HepG2 (cell line): Measurements from ENCODE around the gene GALR2. TPM values are rescaled to one million over a fixed set of nuclear protein-coding genes. Genes with fewer than 3 reads are reported as not detected.
A peak's percentile ranks its signal among the peaks of the same experiment; 100 is the strongest.

Experiments
- ARNT ChIP-seq: fragments of 450-650 bp; IDR thresholded peaks from 2 replicates; pipeline ENCODE4 v1.6.1; 2017
- ARNTL ChIP-seq: sonication (generic); formaldehyde crosslinking; IDR thresholded peaks from 2 replicates; pipeline ENCODE4 v1.4.0; 2020; ENCODE audit warnings: mild to moderate bottlenecking, missing genetic modification reagents
- ATF6 ChIP-seq: sonication (generic); formaldehyde crosslinking; conservative IDR thresholded peaks from 2 replicates; pipeline ENCODE4 v1.4.0; 2020; ENCODE audit warnings: missing genetic modification reagents
- ATF7-NPFF ChIP-seq: sonication (generic); formaldehyde crosslinking; IDR thresholded peaks from 2 replicates; pipeline ENCODE4 v1.8.1; 2023; ENCODE audit warnings: mild to moderate bottlenecking, low read depth, missing genetic modification reagents, moderate library complexity
- BATF2 ChIP-seq: sonication (generic); formaldehyde crosslinking; IDR thresholded peaks from 2 replicates; pipeline ENCODE4 v1.8.0; 2022; ENCODE audit warnings: mild to moderate bottlenecking, missing genetic modification reagents, moderate library complexity
- BCL6 ChIP-seq: IDR thresholded peaks from 2 replicates; pipeline ENCODE4 v1.6.1; 2016; ENCODE audit warnings: missing genetic modification reagents, missing compliant biosample characterization
- FOXJ3 ChIP-seq: sonication (generic); formaldehyde crosslinking; IDR thresholded peaks from 2 replicates; pipeline ENCODE4 v1.4.0; 2020; ENCODE audit warnings: missing genetic modification reagents, mild to moderate bottlenecking, borderline replicate concordance
- FOXK2 ChIP-seq: fragments of 450-650 bp; IDR thresholded peaks from 2 replicates; pipeline ENCODE4 v1.6.1; 2016
- ISX ChIP-seq: sonication (generic); formaldehyde crosslinking; conservative IDR thresholded peaks from 2 replicates; pipeline ENCODE4 v1.5.0; 2020; ENCODE audit warnings: missing genetic modification reagents
- JUNB ChIP-seq: sonication (generic); formaldehyde crosslinking; IDR thresholded peaks from 2 replicates; pipeline ENCODE4 v1.8.0; 2022; ENCODE audit warnings: missing genetic modification reagents, mild to moderate bottlenecking, borderline replicate concordance
- KDM2A ChIP-seq: sonication (generic); formaldehyde crosslinking; IDR thresholded peaks from 2 replicates; pipeline ENCODE4 v1.4.0; 2020; ENCODE audit warnings: low read depth, missing genetic modification reagents, borderline replicate concordance
- KLF11 ChIP-seq: IDR thresholded peaks from 2 replicates; pipeline ENCODE4 v1.6.1; 2016; ENCODE audit warnings: missing compliant biosample characterization
- MEF2D ChIP-seq: sonication (generic); formaldehyde crosslinking; IDR thresholded peaks from 2 replicates; pipeline ENCODE4 v1.5.1; 2020; ENCODE audit warnings: mild to moderate bottlenecking, missing genetic modification reagents
- NKX3-1 ChIP-seq: sonication (generic); formaldehyde crosslinking; IDR thresholded peaks from 2 replicates; pipeline ENCODE4 v1.5.0; 2020; ENCODE audit warnings: missing genetic modification reagents
- POLR2A ChIP-seq, 2 experiments: IDR thresholded peaks; 2 replicates each; pipeline ENCODE4 v1.6.1; 2011; ENCODE audit warnings: low read depth in 2 of 2, low read length in 2 of 2, mild to moderate bottlenecking in 1 of 2, moderate library complexity in 1 of 2; ENCODE audit not compliant: insufficient read depth in 1 of 2
- RBM22 ChIP-seq: fragments of 200-400 bp; formaldehyde crosslinking; optimal IDR thresholded peaks from 2 replicates; pipeline ENCODE3; 2017; ENCODE audit warnings: mild to moderate bottlenecking, low read length, moderate library complexity
- SIN3A ChIP-seq: IDR thresholded peaks from 2 replicates; pipeline ENCODE4 v1.6.1; 2011; ENCODE audit warnings: low read depth, mild to moderate bottlenecking, control low read depth, low read length, borderline replicate concordance
- TEF ChIP-seq: sonication (generic); formaldehyde crosslinking; IDR thresholded peaks from 2 replicates; pipeline ENCODE4 v1.5.0; 2020; ENCODE audit warnings: missing genetic modification reagents
- THAP7 ChIP-seq: sonication (generic); formaldehyde crosslinking; IDR thresholded peaks from 2 replicates; pipeline ENCODE4 v1.8.1; 2023; ENCODE audit warnings: mild to moderate bottlenecking, missing genetic modification reagents
- TRAFD1 ChIP-seq: sonication (generic); formaldehyde crosslinking; IDR thresholded peaks from 2 replicates; pipeline ENCODE4 v1.5.1; 2020; ENCODE audit warnings: missing genetic modification reagents, mild to moderate bottlenecking, borderline replicate concordance
- ZFP90 ChIP-seq: sonication (generic); formaldehyde crosslinking; IDR thresholded peaks from 2 replicates; pipeline ENCODE4 v1.8.0; 2022; ENCODE audit warnings: missing genetic modification reagents, mild to moderate bottlenecking, inconsistent platforms, borderline replicate concordance
- ZFY ChIP-seq: sonication (generic); formaldehyde crosslinking; IDR thresholded peaks from 2 replicates; pipeline ENCODE4 v1.4.0; 2020; ENCODE audit warnings: missing genetic modification reagents
- ZNF230 ChIP-seq: sonication (generic); formaldehyde crosslinking; IDR thresholded peaks from 2 replicates; pipeline ENCODE4 v1.4.0; 2020; ENCODE audit warnings: mild to moderate bottlenecking, missing genetic modification reagents
- ZNF296 ChIP-seq: sonication (generic); formaldehyde crosslinking; conservative IDR thresholded peaks from 2 replicates; pipeline ENCODE4 v1.5.0; 2020; ENCODE audit warnings: mild to moderate bottlenecking, missing genetic modification reagents
- ZNF746 ChIP-seq: sonication (generic); formaldehyde crosslinking; IDR thresholded peaks from 2 replicates; pipeline ENCODE4 v1.8.0; 2022; ENCODE audit warnings: mild to moderate bottlenecking, missing genetic modification reagents
- ZNF777 ChIP-seq: sonication (generic); formaldehyde crosslinking; IDR thresholded peaks from 2 replicates; pipeline ENCODE4 v1.4.0; 2020; ENCODE audit warnings: missing genetic modification reagents
- ZNF788 ChIP-seq: sonication (generic); formaldehyde crosslinking; IDR thresholded peaks from 2 replicates; pipeline ENCODE4 v1.5.0; 2020; ENCODE audit warnings: mild to moderate bottlenecking, missing genetic modification reagents, borderline replicate concordance
- ZNF816 ChIP-seq: sonication (generic); formaldehyde crosslinking; IDR thresholded peaks from 2 replicates; pipeline ENCODE4 v1.8.0; 2022; ENCODE audit warnings: missing genetic modification reagents, mild to moderate bottlenecking, borderline replicate concordance
- polyA plus RNA-seq, 8 experiments: library from polyadenylated mRNA; depleted of rRNA in 3 of 8; stranded (reverse) in 7 of 8; unstranded in 1 of 8; fragments of >200 nt; fragmentation: Illumina TruSeq in 4 of 8; extraction: Trizol in 4 of 8; gene quantifications; 2 replicates each; pipeline versions ENCODE4 v1.2.1 to v1.2.3, GENCODE V29; 2011 to 2016; ENCODE audit warnings: low read depth in 4 of 8, missing spikeins in 1 of 8, mixed read lengths in 1 of 8; ENCODE audit not compliant: insufficient read depth in 1 of 8
- total RNA-seq, 5 experiments: library from RNA; depleted of rRNA; stranded (reverse); fragments of >200 nt; fragmentation: Illumina TruSeq; extraction: Trizol; gene quantifications; 2 replicates each; pipeline ENCODE4 v1.2.3, GENCODE V29; 2016; ENCODE audit warnings: low read depth in 1 of 5

Gene GALR2
- total and polyA plus RNA-seq, 2 of the 13 experiments (the other 11 are each of a cell fraction or from before 2014, with no cell fraction given): 0.48 to 0.58 TPM

GRCh38 chr17:76080768-76081287 is 6.2 kb downstream of the GALR2 start (continued):
- no peak for TF ChIP-seq BATF2 (CRISPR knock-in tag)
- no peak for TF ChIP-seq ZNF777
- 0 out of 2 replicates have a peak, but pooled peaks have one; percentile 51 for TF ChIP-seq THAP7 (CRISPR knock-in tag)
- no peak for TF ChIP-seq ZNF296
- no peak for TF ChIP-seq ARNT
- TF ChIP-seq KDM2A: peak; percentile 32; the same call in 1 of the 2 replicates
- no peak for TF ChIP-seq ISX (CRISPR knock-in tag)
- no peak for TF ChIP-seq ZFP90 (CRISPR knock-in tag)
- TF ChIP-seq SIN3A: no peak
- TF ChIP-seq POLR2A (IDR thresholded peaks at IDR 0.05; ENCODE audit: insufficient read depth in 1 of 2, low read depth in 2 of 2, low read length in 2 of 2): peak in 1 of 2 experiments; percentile 17; a peak in 1 of 4 replicates
- no peak for TF ChIP-seq ZNF816 (CRISPR knock-in tag)
- TF ChIP-seq TEF (CRISPR knock-in tag): no peak
- no peak for TF ChIP-seq ZNF788 (CRISPR knock-in tag)
- peak; percentile 88 for TF ChIP-seq RBM22
- no peak for TF ChIP-seq FOXK2
- TF ChIP-seq FOXJ3 (CRISPR knock-in tag): no peak
- no peak for TF ChIP-seq NKX3-1 (CRISPR knock-in tag)
- TF ChIP-seq ATF7-NPFF (CRISPR knock-in tag): no peak
- TF ChIP-seq KLF11: no peak
- no peak for TF ChIP-seq TRAFD1 (CRISPR knock-in tag)
- TF ChIP-seq MEF2D (CRISPR knock-in tag): no peak
- TF ChIP-seq ZNF746 (CRISPR knock-in tag): no peak
- TF ChIP-seq BCL6 (CRISPR knock-in tag): no peak
- no peak for TF ChIP-seq ATF6 (CRISPR knock-in tag)
- no peak for TF ChIP-seq ARNTL (CRISPR knock-in tag)
- 0 out of 2 replicates have a peak, but pooled peaks have one; percentile 24 for TF ChIP-seq ZFY (CRISPR knock-in tag)
- 0 out of 2 replicates have a peak, but pooled peaks have one; percentile 10 for TF ChIP-seq JUNB (CRISPR knock-in tag)
- TF ChIP-seq ZNF230: no peak
